HepG2 (cell line): ENCODE data around the gene MYL3.

Experiments used
- GMEB1 ChIP-seq: sonication (generic); formaldehyde crosslinking; IDR thresholded peaks from 2 replicates; pipeline ENCODE4 v1.5.1; 2020; ENCODE audit warnings: missing genetic modification reagents, mild to moderate bottlenecking, borderline replicate concordance
- HIVEP1 ChIP-seq: sonication (generic); formaldehyde crosslinking; IDR thresholded peaks from 2 replicates; pipeline ENCODE4 v1.4.0; 2020; ENCODE audit warnings: mild to moderate bottlenecking, missing genetic modification reagents
- MLX ChIP-seq: IDR thresholded peaks from 2 replicates; pipeline ENCODE4 v1.6.1; 2016
- MTA3 ChIP-seq: sonication (generic); formaldehyde crosslinking; IDR thresholded peaks from 2 replicates; pipeline ENCODE4 v1.4.0; 2020; ENCODE audit warnings: missing genetic modification reagents
- RFX5 ChIP-seq: IDR thresholded peaks from 2 replicates; pipeline ENCODE4 v1.6.1; 2011; ENCODE audit warnings: low read depth, low read length, improper control_type of control experiment
- TAF1 ChIP-seq: sonication (generic); formaldehyde crosslinking; IDR thresholded peaks from 2 replicates; pipeline ENCODE4 v1.4.0; 2020; ENCODE audit warnings: missing genetic modification reagents
- TP53 ChIP-seq: sonication (generic); formaldehyde crosslinking; conservative IDR thresholded peaks from 2 replicates; pipeline ENCODE4 v1.4.0; 2020; ENCODE audit warnings: missing genetic modification reagents
- ZBTB8A ChIP-seq: sonication (generic); formaldehyde crosslinking; IDR thresholded peaks from 2 replicates; pipeline ENCODE4 v1.4.0; 2020; ENCODE audit warnings: mild to moderate bottlenecking, low read depth, missing genetic modification reagents, borderline replicate concordance
- ZKSCAN8 ChIP-seq: IDR thresholded peaks from 2 replicates; pipeline ENCODE4 v1.6.1; 2016; ENCODE audit warnings: borderline replicate concordance, missing genetic modification reagents, missing compliant biosample characterization
- ZNF33A ChIP-seq: sonication (generic); formaldehyde crosslinking; IDR thresholded peaks from 2 replicates; pipeline ENCODE4 v1.5.1; 2020; ENCODE audit warnings: missing genetic modification reagents, mild to moderate bottlenecking, moderate library complexity, borderline replicate concordance
- TF ChIP-seq, protein P1 (sequence below): sonication (generic); formaldehyde crosslinking; IDR thresholded peaks from 2 replicates; pipeline ENCODE4 v1.4.0; 2020; ENCODE audit warnings: missing genetic modification reagents; ENCODE audit errors: not compliant biosample characterization

DNA sequence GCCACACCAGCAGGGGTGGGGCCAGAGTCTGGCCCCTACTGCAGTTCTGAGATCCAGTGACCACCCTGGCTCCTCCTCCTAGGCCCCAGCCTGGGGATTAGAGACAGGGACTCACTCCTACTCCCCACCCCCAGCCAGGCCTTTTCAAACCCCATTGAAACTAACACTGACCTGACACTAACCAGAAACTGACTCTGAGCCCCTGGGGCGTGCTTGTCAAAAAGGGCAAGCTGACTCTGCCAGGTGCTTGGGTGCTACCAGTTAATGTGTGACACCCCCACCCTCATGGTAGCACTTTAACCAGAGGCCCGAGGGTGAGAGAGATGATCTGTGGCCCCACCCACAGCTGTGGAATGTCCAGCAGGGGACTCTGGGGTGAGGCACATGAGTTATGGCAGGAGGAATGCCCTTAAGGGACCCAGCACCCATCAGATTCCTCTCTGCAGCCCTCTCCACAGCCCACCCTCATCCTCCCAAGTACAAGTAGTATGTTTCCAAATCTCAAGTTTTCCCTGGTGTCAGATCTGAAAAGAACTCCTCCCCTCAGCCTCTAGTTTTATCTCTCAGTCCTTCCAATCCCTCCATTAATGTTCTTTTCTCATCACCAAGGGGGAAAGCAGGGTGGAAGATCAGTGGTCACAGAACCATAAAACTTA, 15.7 kb upstream of the MYL3 start:
- no peak for TF ChIP-seq RFX5
- TF ChIP-seq MTA3 (CRISPR knock-in tag), result no peak
- TF ChIP-seq, protein P1, sequence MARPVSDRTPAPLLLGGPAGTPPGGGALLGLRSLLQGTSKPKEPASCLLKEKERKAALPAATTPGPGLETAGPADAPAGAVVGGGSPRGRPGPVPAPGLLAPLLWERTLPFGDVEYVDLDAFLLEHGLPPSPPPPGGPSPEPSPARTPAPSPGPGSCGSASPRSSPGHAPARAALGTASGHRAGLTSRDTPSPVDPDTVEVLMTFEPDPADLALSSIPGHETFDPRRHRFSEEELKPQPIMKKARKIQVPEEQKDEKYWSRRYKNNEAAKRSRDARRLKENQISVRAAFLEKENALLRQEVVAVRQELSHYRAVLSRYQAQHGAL (CRISPR knock-in tag), result no peak
- no peak for TF ChIP-seq ZNF33A (CRISPR knock-in tag)
- no peak for TF ChIP-seq HIVEP1
- no peak for TF ChIP-seq TP53 (CRISPR knock-in tag)
- no peak for TF ChIP-seq ZBTB8A (CRISPR knock-in tag)
- no peak for TF ChIP-seq MLX (CRISPR knock-in tag)
- no peak for TF ChIP-seq TAF1 (CRISPR knock-in tag)
- no peak for TF ChIP-seq ZKSCAN8
- TF ChIP-seq GMEB1 (CRISPR knock-in tag), result no peak
